Measurements from ENCODE around the gene CYB561. TPM values are rescaled to one million over a fixed set of nuclear protein-coding genes. Genes with fewer than 3 reads are reported as not detected.

The CYB561 gene
- total and polyA plus RNA-seq, 4 donors = 41.2 to 97.9 (median 45.8) TPM

DNA sequence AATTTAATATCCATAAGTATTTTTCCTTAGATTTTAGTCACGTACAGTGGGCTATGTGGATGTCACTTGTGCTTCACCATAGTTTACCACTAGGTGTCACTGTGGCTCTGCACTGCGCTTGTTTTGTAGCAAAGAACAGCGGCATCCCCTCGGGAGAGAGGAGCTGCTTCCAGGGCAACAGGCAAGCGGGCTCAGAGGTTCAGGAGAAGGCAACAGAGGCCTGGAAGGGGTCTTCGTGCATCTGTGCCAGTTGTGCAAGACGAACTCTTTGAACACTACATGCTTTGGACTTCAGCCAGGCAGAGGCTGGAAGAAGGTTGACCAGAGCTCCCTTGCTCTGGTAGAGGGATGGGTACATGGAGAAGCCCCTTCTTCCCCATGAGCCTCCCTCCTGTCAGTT is 20.6 kb downstream of the CYB561 start:
- Histone ChIP-seq H3K27ac (ENCODE audit: low read depth in 1 of 2, low read length in 1 of 2) (no peak overlapping the region), H3K36me3 (ENCODE audit: control insufficient read depth in 4 of 4, insufficient read depth in 4 of 4, low read length in 4 of 4) (peaks cover 0 to 30% (median 11%) of the 10 kb centered on the region in 4 donors), H3K27me3 (ENCODE audit: control insufficient read depth in 3 of 3, insufficient read depth in 3 of 3, low read length in 2 of 3) (no peaks in the 10 kb centered on the region), H3K9me3 (ENCODE audit: control insufficient read depth in 4 of 4, insufficient read depth in 3 of 4, low read length in 3 of 4) (no peaks in the 10 kb centered on the region), H3K4me1 (ENCODE audit: control insufficient read depth in 5 of 5, insufficient read depth in 5 of 5, low read length in 5 of 5) (peaks cover 0 to 5% (median 0%) of the 10 kb centered on the region in 5 donors), H3K9ac (ENCODE audit: insufficient read depth in 1 of 2, low read length in 2 of 2) (no peak overlapping the region), H3K4me3 (no peak overlapping the region)
- ATAC-seq (ENCODE audit: insufficient read depth, low FRiP score) (peak; percentile 73), DNase-seq (peak; percentile 86 to 91 (median 90))
- 1% methylated on average over 7 of the region's 7 CpGs for WGBS, 2 donors
- TF ChIP-seq, protein P1, sequence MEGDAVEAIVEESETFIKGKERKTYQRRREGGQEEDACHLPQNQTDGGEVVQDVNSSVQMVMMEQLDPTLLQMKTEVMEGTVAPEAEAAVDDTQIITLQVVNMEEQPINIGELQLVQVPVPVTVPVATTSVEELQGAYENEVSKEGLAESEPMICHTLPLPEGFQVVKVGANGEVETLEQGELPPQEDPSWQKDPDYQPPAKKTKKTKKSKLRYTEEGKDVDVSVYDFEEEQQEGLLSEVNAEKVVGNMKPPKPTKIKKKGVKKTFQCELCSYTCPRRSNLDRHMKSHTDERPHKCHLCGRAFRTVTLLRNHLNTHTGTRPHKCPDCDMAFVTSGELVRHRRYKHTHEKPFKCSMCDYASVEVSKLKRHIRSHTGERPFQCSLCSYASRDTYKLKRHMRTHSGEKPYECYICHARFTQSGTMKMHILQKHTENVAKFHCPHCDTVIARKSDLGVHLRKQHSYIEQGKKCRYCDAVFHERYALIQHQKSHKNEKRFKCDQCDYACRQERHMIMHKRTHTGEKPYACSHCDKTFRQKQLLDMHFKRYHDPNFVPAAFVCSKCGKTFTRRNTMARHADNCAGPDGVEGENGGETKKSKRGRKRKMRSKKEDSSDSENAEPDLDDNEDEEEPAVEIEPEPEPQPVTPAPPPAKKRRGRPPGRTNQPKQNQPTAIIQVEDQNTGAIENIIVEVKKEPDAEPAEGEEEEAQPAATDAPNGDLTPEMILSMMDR (IDR thresholded peaks at IDR 0.05; ENCODE audit: control extremely low read depth, extremely low read depth) = peak; percentile 92

DNA sequence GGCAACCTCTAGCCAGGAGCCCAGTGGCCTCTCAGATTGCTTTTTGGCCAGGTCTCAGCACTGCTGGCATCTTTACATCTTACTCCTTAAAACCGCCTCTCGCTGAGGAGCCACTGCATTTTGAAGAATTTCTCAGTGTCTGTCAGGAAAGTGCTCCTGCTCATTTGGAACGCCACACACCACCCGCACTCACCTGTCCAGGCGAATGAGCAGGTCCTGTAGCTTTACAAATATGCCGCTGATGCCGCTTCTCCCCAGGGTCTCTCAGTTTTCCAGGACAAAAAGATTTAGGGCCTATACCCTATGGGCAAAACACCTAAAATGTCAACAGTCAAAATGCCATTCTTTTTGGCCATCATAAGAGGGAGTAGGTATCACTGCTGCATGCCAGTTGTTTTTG is 22.1 kb downstream of the CYB561 start:
- Histone ChIP-seq H3K4me3 (no peak overlapping the region), H3K4me1 (ENCODE audit: control insufficient read depth in 5 of 5, insufficient read depth in 5 of 5, low read length in 5 of 5) (peaks cover 0 to 8% (median 0%) of the 10 kb centered on the region in 5 donors), H3K9ac (ENCODE audit: insufficient read depth in 1 of 2, low read length in 2 of 2) (no peak overlapping the region), H3K36me3 (ENCODE audit: control insufficient read depth in 4 of 4, insufficient read depth in 4 of 4, low read length in 4 of 4) (peaks cover 0 to 34% (median 14%) of the 10 kb centered on the region in 4 donors), H3K9me3 (ENCODE audit: control insufficient read depth in 4 of 4, insufficient read depth in 3 of 4, low read length in 3 of 4) (no peaks in the 10 kb centered on the region), H3K27ac (ENCODE audit: low read depth in 1 of 2, low read length in 1 of 2) (peak overlapping the region in 1 of 2 donors; percentile 70), H3K27me3 (ENCODE audit: control insufficient read depth in 3 of 3, insufficient read depth in 3 of 3, low read length in 2 of 3) (no peaks in the 10 kb centered on the region)
- TF ChIP-seq, protein P1 (IDR thresholded peaks at IDR 0.05; ENCODE audit: control extremely low read depth, extremely low read depth) = no peak
- WGBS, 2 donors = 91 to 97% methylated on average over 7 of the region's 7 CpGs
- peak in 1 of 3 donors; percentile 2 for DNase-seq
- ATAC-seq (ENCODE audit: insufficient read depth, low FRiP score) = no peak

DNA sequence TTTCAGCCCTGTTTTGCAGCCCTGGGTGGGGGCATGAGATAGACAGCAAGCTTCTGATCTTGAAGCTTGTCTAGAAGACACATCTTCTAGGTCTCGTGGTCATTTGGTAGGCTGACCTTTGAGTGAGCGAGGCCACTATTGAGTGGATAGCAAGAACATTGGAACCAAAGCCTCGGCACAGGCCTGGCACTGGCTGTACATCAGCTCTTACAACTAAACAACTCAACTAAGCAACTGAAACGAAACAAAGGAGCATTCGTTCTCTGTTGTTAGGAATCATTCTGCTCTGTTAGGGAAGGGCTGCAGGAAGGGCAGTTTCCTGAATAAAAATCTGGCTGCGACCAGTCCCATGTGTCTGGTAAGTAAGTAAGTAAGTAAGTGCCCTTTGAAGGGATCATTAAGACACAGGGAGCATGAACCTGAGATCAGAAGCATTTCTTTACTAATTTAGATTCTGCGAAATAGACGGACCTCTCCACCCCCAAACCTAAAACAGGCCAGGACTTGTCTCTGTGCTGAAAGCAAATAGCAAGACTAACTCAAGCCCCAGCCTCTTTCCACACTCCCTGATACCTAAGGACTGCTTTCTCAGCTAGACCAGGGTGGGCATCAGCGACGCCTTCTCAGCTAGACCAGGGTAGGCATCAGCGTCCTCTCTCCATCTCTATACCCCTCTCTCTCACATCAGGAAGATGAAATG is 22.7 kb downstream of the CYB561 start:
- Histone ChIP-seq H3K27me3 (ENCODE audit: control insufficient read depth in 3 of 3, insufficient read depth in 3 of 3, low read length in 2 of 3) (no peaks in the 10 kb centered on the region), H3K9ac (ENCODE audit: insufficient read depth in 1 of 2, low read length in 2 of 2) (peak overlapping the region in 1 of 2 donors; percentile 13), H3K9me3 (ENCODE audit: control insufficient read depth in 4 of 4, insufficient read depth in 3 of 4, low read length in 3 of 4) (no peaks in the 10 kb centered on the region), H3K36me3 (ENCODE audit: control insufficient read depth in 4 of 4, insufficient read depth in 4 of 4, low read length in 4 of 4) (peaks cover 0 to 37% (median 17%) of the 10 kb centered on the region in 4 donors), H3K4me3 (no peak overlapping the region), H3K27ac (ENCODE audit: low read depth in 1 of 2, low read length in 1 of 2) (peak overlapping the region in 1 of 2 donors; percentile 70), H3K4me1 (ENCODE audit: control insufficient read depth in 5 of 5, insufficient read depth in 5 of 5, low read length in 5 of 5) (peaks cover 0 to 8% (median 0%) of the 10 kb centered on the region in 5 donors)
- no peak for ATAC-seq (ENCODE audit: insufficient read depth, low FRiP score)
- TF ChIP-seq, protein P1 (IDR thresholded peaks at IDR 0.05; ENCODE audit: control extremely low read depth, extremely low read depth) = no peak
- peak in 1 of 3 donors; percentile 10 for DNase-seq
- WGBS, 2 donors = 64 to 65% methylated on average over 11 of the region's 11 CpGs

All from lung (tissue), 12 donors.